Measurements from ENCODE around the gene LTN1.

Gene LTN1

GRCh38 chr21:28971171-28971570, 21.5 kb downstream of the LTN1 start:
- no peak overlapping the region for H3K4me3 ChIP-seq (ENCODE audit: low read length, poor library complexity, severe bottlenecking)
- no peaks in the 10 kb centered on the region for H3F3A ChIP-seq (ENCODE audit: low read depth)
- H3K9me2 ChIP-seq (replicated peaks; ENCODE audit: low read depth, low read length) = no peaks in the 10 kb centered on the region
- H3K27me3 ChIP-seq (ENCODE audit: insufficient read depth, low read length, poor library complexity, severe bottlenecking) = no peaks in the 10 kb centered on the region
- peaks cover 69% of the 10 kb centered on the region for H3K36me3 ChIP-seq (ENCODE audit: insufficient read depth, low read length)
- no peaks in the 10 kb centered on the region; the same call in 1 of the 2 replicates for H3K79me2 ChIP-seq (ENCODE audit: insufficient read depth, low read length)
- H3K4me2 ChIP-seq (ENCODE audit: low read depth, low read length, poor library complexity, severe bottlenecking) = no peak overlapping the region
- H2AFZ ChIP-seq (ENCODE audit: low read length) = no peak overlapping the region
- H3K9me3 ChIP-seq (ENCODE audit: insufficient read depth, low read depth, low read length) = no peaks in the 10 kb centered on the region
- H3K9ac ChIP-seq (ENCODE audit: low read depth, low read length, poor library complexity, severe bottlenecking) = no peak overlapping the region
- H3K4me1 ChIP-seq (ENCODE audit: insufficient read depth, low read length, poor library complexity, severe bottlenecking) = no peaks in the 10 kb centered on the region
- peaks cover 7% of the 10 kb centered on the region for H4K20me1 ChIP-seq (ENCODE audit: insufficient read depth, low read length, poor library complexity, severe bottlenecking)
- TF ChIP-seq CTCF (conservative IDR thresholded peaks at IDR 0.05; ENCODE audit: low read length) (no peak), EZH2phosphoT487 (IDR thresholded peaks at IDR 0.05; ENCODE audit: borderline replicate concordance) (no peak)

GRCh38 chr21:28963831-28964230, 28.8 kb downstream of the LTN1 start:
- TF ChIP-seq EZH2phosphoT487 (IDR thresholded peaks at IDR 0.05; ENCODE audit: borderline replicate concordance) = no peak
- TF ChIP-seq CTCF (conservative IDR thresholded peaks at IDR 0.05; ENCODE audit: low read length) = no peak
- no peaks in the 10 kb centered on the region for H3K27me3 ChIP-seq (ENCODE audit: insufficient read depth, low read length, poor library complexity, severe bottlenecking)
- no peaks in the 10 kb centered on the region for H3K79me2 ChIP-seq (ENCODE audit: insufficient read depth, low read length)
- H3F3A ChIP-seq (ENCODE audit: low read depth) = no peaks in the 10 kb centered on the region
- no peak overlapping the region for H3K4me2 ChIP-seq (ENCODE audit: low read depth, low read length, poor library complexity, severe bottlenecking)
- no peaks in the 10 kb centered on the region for H4K20me1 ChIP-seq (ENCODE audit: insufficient read depth, low read length, poor library complexity, severe bottlenecking)
- H2AFZ ChIP-seq (ENCODE audit: low read length) = no peak overlapping the region
- H3K9me2 ChIP-seq (replicated peaks; ENCODE audit: low read depth, low read length) = no peaks in the 10 kb centered on the region
- peaks cover 77% of the 10 kb centered on the region for H3K36me3 ChIP-seq (ENCODE audit: insufficient read depth, low read length)
- no peaks in the 10 kb centered on the region for H3K9me3 ChIP-seq (ENCODE audit: insufficient read depth, low read depth, low read length)
- no peak overlapping the region for H3K9ac ChIP-seq (ENCODE audit: low read depth, low read length, poor library complexity, severe bottlenecking)
- no peaks in the 10 kb centered on the region for H3K4me1 ChIP-seq (ENCODE audit: insufficient read depth, low read length, poor library complexity, severe bottlenecking)
- H3K4me3 ChIP-seq (ENCODE audit: low read length, poor library complexity, severe bottlenecking) = no peak overlapping the region

- H3F3A ChIP-seq (ENCODE audit: low read depth) = no peaks in the 10 kb centered on the region
- H4K20me1 ChIP-seq (ENCODE audit: insufficient read depth, low read length, poor library complexity, severe bottlenecking) = no peaks in the 10 kb centered on the region
- H3K36me3 ChIP-seq (ENCODE audit: insufficient read depth, low read length) = peaks cover 78% of the 10 kb centered on the region; the same call in 1 of the 2 replicates
- H3K4me2 ChIP-seq (ENCODE audit: low read depth, low read length, poor library complexity, severe bottlenecking) = no peak overlapping the region
- H3K9ac ChIP-seq (ENCODE audit: low read depth, low read length, poor library complexity, severe bottlenecking) = no peak overlapping the region
- no peak for TF ChIP-seq CTCF (conservative IDR thresholded peaks at IDR 0.05; ENCODE audit: low read length)
- no peak for TF ChIP-seq EZH2phosphoT487 (IDR thresholded peaks at IDR 0.05; ENCODE audit: borderline replicate concordance)
- H3K9me2 ChIP-seq (replicated peaks; ENCODE audit: low read depth, low read length) = no peaks in the 10 kb centered on the region
- no peaks in the 10 kb centered on the region for H3K79me2 ChIP-seq (ENCODE audit: insufficient read depth, low read length)
- no peak overlapping the region for H3K4me3 ChIP-seq (ENCODE audit: low read length, poor library complexity, severe bottlenecking)
- H3K4me1 ChIP-seq (ENCODE audit: insufficient read depth, low read length, poor library complexity, severe bottlenecking) = no peaks in the 10 kb centered on the region
- no peaks in the 10 kb centered on the region for H3K9me3 ChIP-seq (ENCODE audit: insufficient read depth, low read depth, low read length)
- no peaks in the 10 kb centered on the region for H3K27me3 ChIP-seq (ENCODE audit: insufficient read depth, low read length, poor library complexity, severe bottlenecking)
- H2AFZ ChIP-seq (ENCODE audit: low read length) = no peak overlapping the region
Observed at GRCh38 chr21:28962465-28962864, 30.2 kb downstream of the LTN1 start.

Data from Loucy (cell line).